ENCODE results near the gene GIPC1.

DNA sequence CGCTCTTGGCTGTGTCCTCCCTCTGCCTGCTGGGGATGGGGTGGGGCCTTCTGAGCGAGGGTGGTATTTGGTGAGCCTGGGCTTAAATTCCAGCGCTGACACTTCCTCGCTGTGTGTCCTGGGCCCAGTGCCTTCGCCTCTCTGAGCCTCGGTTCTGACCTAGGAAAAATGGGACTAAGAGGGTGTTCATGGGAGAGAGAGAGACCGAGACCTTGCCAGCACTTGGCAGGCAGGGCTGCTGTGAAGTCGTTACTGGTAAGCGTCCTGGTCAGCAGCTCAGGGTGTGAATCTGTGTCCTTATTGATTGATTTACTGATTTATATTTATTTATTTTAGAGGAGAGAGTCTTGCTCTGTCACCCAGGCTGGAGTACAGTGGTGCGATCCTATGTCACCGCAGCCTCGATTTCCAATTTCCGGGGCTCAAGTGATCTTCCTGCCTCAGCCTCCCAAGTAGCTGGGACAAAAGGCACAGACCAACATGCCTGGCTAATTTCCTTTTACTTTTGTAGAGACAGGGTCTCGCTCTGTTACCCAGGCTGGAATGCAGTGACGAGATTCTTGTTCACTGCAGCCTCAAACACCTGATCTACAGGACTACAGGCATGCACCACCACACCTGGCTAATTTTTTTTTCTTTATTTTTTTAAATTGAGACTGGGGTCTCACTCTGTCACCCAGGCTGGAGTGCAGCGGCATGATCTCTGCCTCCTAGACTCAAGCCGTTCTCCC lies 60.4 kb downstream of the GIPC1 start:
- TF ChIP-seq ZNF274 (IDR thresholded peaks at IDR 0.05; ENCODE audit: low read depth, low read length) (no peak), EZH2phosphoT487 (IDR thresholded peaks at IDR 0.05; ENCODE audit: borderline replicate concordance) (no peak), EGR1 (IDR thresholded peaks at IDR 0.05; ENCODE audit: low read depth) (no peak), POLR2A (IDR thresholded peaks at IDR 0.05; ENCODE audit: borderline replicate concordance, extremely low read depth, insufficient read depth, insufficient read length) (no peak), EZH2 (IDR thresholded peaks at IDR 0.05) (no peak), YY1 (IDR thresholded peaks at IDR 0.05; ENCODE audit: extremely low read depth, insufficient replicate concordance, low read depth, low read length) (no peak), JUND (IDR thresholded peaks at IDR 0.05) (no peak), RAD21 (IDR thresholded peaks at IDR 0.05; ENCODE audit: low read depth) (no peak), SRF (IDR thresholded peaks at IDR 0.05; ENCODE audit: low read depth) (no peak), POLR2AphosphoS5 (IDR thresholded peaks at IDR 0.05; ENCODE audit: low read depth, low read length) (no peak), CEBPB (IDR thresholded peaks at IDR 0.05; ENCODE audit: low read depth) (no peak)
- TF ChIP-seq, protein P1, sequence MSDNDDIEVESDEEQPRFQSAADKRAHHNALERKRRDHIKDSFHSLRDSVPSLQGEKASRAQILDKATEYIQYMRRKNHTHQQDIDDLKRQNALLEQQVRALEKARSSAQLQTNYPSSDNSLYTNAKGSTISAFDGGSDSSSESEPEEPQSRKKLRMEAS (IDR thresholded peaks at IDR 0.05) = no peak
- TF ChIP-seq, protein P2, sequence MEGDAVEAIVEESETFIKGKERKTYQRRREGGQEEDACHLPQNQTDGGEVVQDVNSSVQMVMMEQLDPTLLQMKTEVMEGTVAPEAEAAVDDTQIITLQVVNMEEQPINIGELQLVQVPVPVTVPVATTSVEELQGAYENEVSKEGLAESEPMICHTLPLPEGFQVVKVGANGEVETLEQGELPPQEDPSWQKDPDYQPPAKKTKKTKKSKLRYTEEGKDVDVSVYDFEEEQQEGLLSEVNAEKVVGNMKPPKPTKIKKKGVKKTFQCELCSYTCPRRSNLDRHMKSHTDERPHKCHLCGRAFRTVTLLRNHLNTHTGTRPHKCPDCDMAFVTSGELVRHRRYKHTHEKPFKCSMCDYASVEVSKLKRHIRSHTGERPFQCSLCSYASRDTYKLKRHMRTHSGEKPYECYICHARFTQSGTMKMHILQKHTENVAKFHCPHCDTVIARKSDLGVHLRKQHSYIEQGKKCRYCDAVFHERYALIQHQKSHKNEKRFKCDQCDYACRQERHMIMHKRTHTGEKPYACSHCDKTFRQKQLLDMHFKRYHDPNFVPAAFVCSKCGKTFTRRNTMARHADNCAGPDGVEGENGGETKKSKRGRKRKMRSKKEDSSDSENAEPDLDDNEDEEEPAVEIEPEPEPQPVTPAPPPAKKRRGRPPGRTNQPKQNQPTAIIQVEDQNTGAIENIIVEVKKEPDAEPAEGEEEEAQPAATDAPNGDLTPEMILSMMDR (IDR thresholded peaks at IDR 0.05 in 2 of 3, conservative IDR thresholded peaks at IDR 0.05 in 1 of 3; ENCODE audit: borderline replicate concordance in 1 of 3, insufficient read depth in 1 of 3, low read depth in 2 of 3, low read length in 2 of 3) = no peak

Data from HCT116 (cell line).